ENCODE data around the gene LSM14B.

The LSM14B gene

GRCh38 chr20:62168061-62168460, 45.8 kb downstream of the LSM14B start:
- TF ChIP-seq CTCF (IDR thresholded peaks at IDR 0.05; ENCODE audit: insufficient read depth, low read length) (no peak), GABPA (IDR thresholded peaks at IDR 0.05; ENCODE audit: low read depth) (no peak), REST (IDR thresholded peaks at IDR 0.05; ENCODE audit: insufficient replicate concordance, low read depth) (no peak), POLR2AphosphoS5 (IDR thresholded peaks at IDR 0.05; ENCODE audit: low read depth) (no peak), SPI1 (IDR thresholded peaks at IDR 0.05; ENCODE audit: borderline replicate concordance, low read depth) (no peak)
- no peak overlapping the region for H3K27ac ChIP-seq (replicated peaks)
- no peak for DNase-seq (ENCODE audit: low read depth in 1 of 2, low spot score in 1 of 2)
- H3K27me3 ChIP-seq (ENCODE audit: insufficient read depth, poor library complexity, severe bottlenecking), result no peaks in the 10 kb centered on the region
- no peak overlapping the region for H3K4me3 ChIP-seq (replicated peaks; ENCODE audit: insufficient read depth, low read length)

DNA sequence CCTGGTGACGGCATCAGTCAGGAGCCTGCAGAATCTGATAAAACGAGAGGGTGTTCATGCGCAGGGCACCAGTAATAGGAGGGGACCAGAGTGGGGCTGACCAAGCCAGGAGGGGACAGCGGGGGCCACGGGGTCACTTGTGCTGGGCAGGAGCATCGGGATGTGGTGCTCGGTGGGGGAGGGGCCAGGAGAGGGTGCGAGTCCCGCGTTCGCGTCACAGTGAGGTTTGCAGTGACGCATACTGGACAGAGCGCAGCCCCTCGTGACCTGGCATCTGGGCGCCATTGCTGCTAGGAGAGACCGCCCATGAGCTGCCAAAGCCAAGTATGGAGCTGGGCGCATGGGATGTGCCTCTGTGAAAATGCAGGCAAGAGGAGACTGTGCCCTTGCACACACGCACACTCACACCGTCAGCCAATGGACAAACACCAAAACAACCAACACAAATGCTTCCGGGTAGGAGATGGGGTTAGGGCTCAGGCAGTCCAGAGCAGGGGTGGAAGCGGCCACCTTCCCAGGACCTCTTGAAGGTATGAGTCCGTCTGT, 46.7 kb downstream of the LSM14B start:
- H3K4me3 ChIP-seq (replicated peaks; ENCODE audit: insufficient read depth, low read length), result no peak overlapping the region
- TF ChIP-seq SPI1 (IDR thresholded peaks at IDR 0.05; ENCODE audit: borderline replicate concordance, low read depth), result no peak
- TF ChIP-seq CTCF (IDR thresholded peaks at IDR 0.05; ENCODE audit: insufficient read depth, low read length), result no peak
- no peak for TF ChIP-seq POLR2AphosphoS5 (IDR thresholded peaks at IDR 0.05; ENCODE audit: low read depth)
- TF ChIP-seq GABPA (IDR thresholded peaks at IDR 0.05; ENCODE audit: low read depth), result no peak
- TF ChIP-seq REST (IDR thresholded peaks at IDR 0.05; ENCODE audit: insufficient replicate concordance, low read depth), result no peak
- no peak overlapping the region for H3K27ac ChIP-seq (replicated peaks)
- no peaks in the 10 kb centered on the region for H3K27me3 ChIP-seq (ENCODE audit: insufficient read depth, poor library complexity, severe bottlenecking)
- DNase-seq (ENCODE audit: low read depth in 1 of 2, low spot score in 1 of 2), result no peak

DNA sequence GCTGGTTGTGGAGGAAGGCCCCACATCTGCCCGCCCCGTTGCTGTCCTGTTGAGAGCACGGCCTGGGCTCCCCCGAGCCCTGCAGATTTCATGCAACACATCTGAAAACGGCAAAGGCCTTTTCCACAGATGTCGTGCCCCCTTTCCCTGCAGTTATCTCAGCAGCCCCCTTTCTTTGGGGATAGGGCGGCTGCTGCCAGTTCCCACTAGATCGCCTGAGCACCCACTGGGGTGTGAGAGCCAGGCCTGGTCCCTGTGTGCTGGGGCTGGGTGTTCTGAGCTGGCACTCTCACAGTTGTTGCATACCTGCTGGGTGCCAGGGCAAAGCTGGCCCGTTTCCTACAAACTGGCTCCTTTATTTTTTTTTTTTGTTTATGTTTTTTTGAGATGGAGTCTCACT, 48.3 kb downstream of the LSM14B start:
- DNase-seq (ENCODE audit: low read depth in 1 of 2, low spot score in 1 of 2), result no peak
- no peak for TF ChIP-seq REST (IDR thresholded peaks at IDR 0.05; ENCODE audit: insufficient replicate concordance, low read depth)
- TF ChIP-seq GABPA (IDR thresholded peaks at IDR 0.05; ENCODE audit: low read depth), result no peak
- TF ChIP-seq SPI1 (IDR thresholded peaks at IDR 0.05; ENCODE audit: borderline replicate concordance, low read depth), result no peak
- no peak for TF ChIP-seq CTCF (IDR thresholded peaks at IDR 0.05; ENCODE audit: insufficient read depth, low read length)
- TF ChIP-seq POLR2AphosphoS5 (IDR thresholded peaks at IDR 0.05; ENCODE audit: low read depth), result no peak
- Histone ChIP-seq H3K4me3 (replicated peaks; ENCODE audit: insufficient read depth, low read length) (no peak overlapping the region), H3K27me3 (ENCODE audit: insufficient read depth, poor library complexity, severe bottlenecking) (no peaks in the 10 kb centered on the region), H3K27ac (replicated peaks) (no peak overlapping the region)
